ENCODE data around the gene CYP11A1. TPM values are rescaled to one million over a fixed set of nuclear protein-coding genes. Genes with fewer than 3 reads are reported as not detected.

CYP11A1 gene
- total RNA-seq, 3 donors from 2014 or later, result 0.52 to 0.82 (median 0.60) TPM

DNA sequence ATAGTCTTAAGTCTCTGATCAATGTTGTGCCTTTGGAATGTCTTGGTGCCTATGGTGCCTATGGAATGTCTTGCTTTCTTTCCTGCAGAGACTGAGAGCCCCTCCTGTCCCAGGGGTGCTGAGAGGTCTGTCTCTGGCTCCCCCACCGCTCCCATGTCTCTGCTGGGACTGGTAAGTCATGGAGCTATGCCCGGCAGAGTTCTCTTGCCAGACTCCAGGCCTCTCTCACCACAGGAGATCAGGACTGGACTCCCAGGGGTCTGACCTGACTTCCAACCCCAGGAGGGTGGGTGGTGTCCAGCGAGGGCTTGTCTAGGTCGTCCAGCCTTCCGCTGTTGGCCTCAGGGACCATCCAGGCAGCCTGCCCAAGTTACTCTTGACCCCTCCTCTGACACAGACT is 14.0 kb upstream of the CYP11A1 start:
- Histone ChIP-seq H3K36me3 (ENCODE audit: low read depth) (no peaks in the 10 kb centered on the region), H3K9me3 (no peaks in the 10 kb centered on the region), H3K4me1 (ENCODE audit: low read depth) (peaks cover 5% of the 10 kb centered on the region), H3K4me3 (no peak overlapping the region)
- intact Hi-C loops (cut with DNase I, micrococcal nuclease), result loop anchor here (5.0 to 10.0 kb wide), 2 partner anchors 56 to 243 kb away; no protein-coding TSS in a partner anchor
- no peak for ATAC-seq
- TF ChIP-seq, protein P1, sequence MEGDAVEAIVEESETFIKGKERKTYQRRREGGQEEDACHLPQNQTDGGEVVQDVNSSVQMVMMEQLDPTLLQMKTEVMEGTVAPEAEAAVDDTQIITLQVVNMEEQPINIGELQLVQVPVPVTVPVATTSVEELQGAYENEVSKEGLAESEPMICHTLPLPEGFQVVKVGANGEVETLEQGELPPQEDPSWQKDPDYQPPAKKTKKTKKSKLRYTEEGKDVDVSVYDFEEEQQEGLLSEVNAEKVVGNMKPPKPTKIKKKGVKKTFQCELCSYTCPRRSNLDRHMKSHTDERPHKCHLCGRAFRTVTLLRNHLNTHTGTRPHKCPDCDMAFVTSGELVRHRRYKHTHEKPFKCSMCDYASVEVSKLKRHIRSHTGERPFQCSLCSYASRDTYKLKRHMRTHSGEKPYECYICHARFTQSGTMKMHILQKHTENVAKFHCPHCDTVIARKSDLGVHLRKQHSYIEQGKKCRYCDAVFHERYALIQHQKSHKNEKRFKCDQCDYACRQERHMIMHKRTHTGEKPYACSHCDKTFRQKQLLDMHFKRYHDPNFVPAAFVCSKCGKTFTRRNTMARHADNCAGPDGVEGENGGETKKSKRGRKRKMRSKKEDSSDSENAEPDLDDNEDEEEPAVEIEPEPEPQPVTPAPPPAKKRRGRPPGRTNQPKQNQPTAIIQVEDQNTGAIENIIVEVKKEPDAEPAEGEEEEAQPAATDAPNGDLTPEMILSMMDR (IDR thresholded peaks at IDR 0.05), result no peak
- peak in 2 of 3 donors; percentile 14 to 29 for DNase-seq

DNA sequence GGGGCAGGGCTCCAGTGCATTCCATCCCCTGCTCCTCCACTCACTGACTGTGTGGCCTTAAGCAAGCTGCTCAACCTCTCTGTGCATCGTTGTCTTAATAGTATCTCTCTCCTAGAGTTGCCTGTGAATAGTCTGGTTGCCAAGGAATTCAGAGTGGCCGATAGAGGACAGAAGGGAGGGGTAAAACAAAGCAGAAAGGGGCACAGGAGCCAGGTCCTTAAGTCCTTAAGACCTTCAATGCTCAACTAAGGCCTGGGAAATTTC is 13.7 kb upstream of the CYP11A1 start:
- no peak for ATAC-seq
- no peak for DNase-seq
- Histone ChIP-seq H3K36me3 (ENCODE audit: low read depth) (no peaks in the 10 kb centered on the region), H3K4me1 (ENCODE audit: low read depth) (peaks cover 5% of the 10 kb centered on the region), H3K4me3 (no peak overlapping the region), H3K9me3 (no peaks in the 10 kb centered on the region)
- intact Hi-C loops (cut with DNase I, micrococcal nuclease), result loop anchor here (5.0 to 10.0 kb wide), 2 partner anchors 56 to 244 kb away; no protein-coding TSS in a partner anchor
- TF ChIP-seq, protein P1 (IDR thresholded peaks at IDR 0.05), result no peak

GRCh38 chr15:74380361-74381189 is 13.1 kb upstream of the CYP11A1 start:
- Histone ChIP-seq H3K9me3 (no peaks in the 10 kb centered on the region), H3K4me3 (no peak overlapping the region), H3K4me1 (ENCODE audit: low read depth) (peaks cover 5% of the 10 kb centered on the region), H3K36me3 (ENCODE audit: low read depth) (no peaks in the 10 kb centered on the region)
- intact Hi-C loops (cut with DNase I, micrococcal nuclease), result loop anchor here (5.0 to 10.0 kb wide), 2 partner anchors 57 to 244 kb away; no protein-coding TSS in a partner anchor
- ATAC-seq, result no peak
- TF ChIP-seq, protein P1 (IDR thresholded peaks at IDR 0.05), result no peak
- peak in 2 of 3 donors; percentile 21 to 40 for DNase-seq

DNA sequence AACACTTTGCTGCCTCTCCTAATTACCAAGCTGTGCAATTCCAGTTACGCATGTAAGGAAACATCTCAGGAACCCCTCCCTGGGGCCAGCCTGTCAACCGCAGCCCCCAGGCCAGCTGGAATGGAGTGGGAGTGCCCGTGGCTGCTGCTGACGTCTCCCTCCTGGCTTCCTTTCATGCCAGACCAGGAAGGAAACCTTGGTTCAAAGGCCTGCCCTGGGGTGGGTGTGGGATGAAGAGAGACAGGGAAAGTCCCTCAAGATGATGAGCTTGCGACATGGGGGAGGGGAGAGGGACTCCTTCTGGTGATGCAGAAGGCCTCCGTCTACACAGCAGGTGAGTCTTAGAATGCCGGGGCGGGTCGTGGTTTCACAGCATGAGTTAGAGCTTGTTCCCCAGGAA is 11.4 kb upstream of the CYP11A1 start:
- ATAC-seq (no peak), DNase-seq (peak in 2 of 3 donors; percentile 26 to 47)
- TF ChIP-seq, protein P1 (IDR thresholded peaks at IDR 0.05), result no peak
- H3K4me3 ChIP-seq, result no peak overlapping the region
- H3K9me3 ChIP-seq, result no peaks in the 10 kb centered on the region
- peaks cover 11% of the 10 kb centered on the region for H3K4me1 ChIP-seq (ENCODE audit: low read depth)
- intact Hi-C loops (cut with DNase I, micrococcal nuclease), result loop anchor here in 1 of 2 donors (10.0 kb wide), 1 partner anchor 386 kb away; no protein-coding TSS in a partner anchor
- H3K36me3 ChIP-seq (ENCODE audit: low read depth), result no peaks in the 10 kb centered on the region

- H3K4me3 ChIP-seq, result no peak overlapping the region
- TF ChIP-seq, protein P1 (IDR thresholded peaks at IDR 0.05), result no peak
- peak in 1 of 3 donors; percentile 27 for DNase-seq
- no peaks in the 10 kb centered on the region for H3K9me3 ChIP-seq
- H3K36me3 ChIP-seq (ENCODE audit: low read depth), result no peaks in the 10 kb centered on the region
- intact Hi-C loops (cut with DNase I, micrococcal nuclease), result loop anchor here in 1 of 2 donors (10.0 kb wide), 1 partner anchor 387 kb away; no protein-coding TSS in a partner anchor
- ATAC-seq, result no peak
- H3K4me1 ChIP-seq (ENCODE audit: low read depth), result peaks cover 14% of the 10 kb centered on the region
Measured at GRCh38 chr15:74377831-74378766, 10.7 kb upstream of the CYP11A1 start.

Data from mucosa of descending colon (tissue), 3 donors.